DND-41 (cell line): ENCODE measurements around the gene WNK3.

Experiments
- ATAC-seq: fragments of 200-7000 bp; cut with Tn5 transposase; 3 replicates; pipeline ENCODE4 v1.9.1; 2021; ENCODE audit warnings: low read depth; ENCODE audit not compliant: insufficient read depth
- DNase-seq: peaks from one replicate; pipeline ENCODE4 v3.0.0-alpha.2; 2020
- H2AFZ ChIP-seq: 2 replicates; pipeline ENCODE4 v1.6.0; 2012; ENCODE audit warnings: low read depth, low read length
- H3K27ac ChIP-seq: 2 replicates; pipeline ENCODE4 v1.5.1; 2012; ENCODE audit warnings: low read length, inconsistent platforms
- H3K27me3 ChIP-seq: fragments of 200-600 bp; sonication (generic); 2 replicates; pipeline ENCODE4 v1.6.0; 2012; ENCODE audit warnings: low read length, mild to moderate bottlenecking, inconsistent platforms; ENCODE audit not compliant: insufficient read depth, poor library complexity
- H3K36me3 ChIP-seq: 2 replicates; pipeline ENCODE4 v1.5.1; 2012; ENCODE audit warnings: low read length, inconsistent platforms; ENCODE audit not compliant: insufficient read depth
- H3K4me1 ChIP-seq: 2 replicates; pipeline ENCODE4 v1.5.1; 2012; ENCODE audit warnings: mild to moderate bottlenecking, low read length; ENCODE audit not compliant: insufficient read depth
- H3K4me2 ChIP-seq: 2 replicates; pipeline ENCODE4 v1.6.0; 2012; ENCODE audit warnings: mild to moderate bottlenecking, moderate library complexity, low read length, inconsistent platforms; ENCODE audit not compliant: insufficient read depth
- H3K4me3 ChIP-seq, 2 experiments: fragments of 200-600 bp in 1 of 2; shearing (Covaris generic) in 1 of 2; 2 replicates each; pipeline ENCODE4 v1.5.1; 2012 to 2016; ENCODE audit warnings: inconsistent platforms in 2 of 2, low read length in 2 of 2, mild to moderate bottlenecking in 2 of 2, low read depth in 1 of 2, moderate library complexity in 1 of 2
- H3K79me2 ChIP-seq: 2 replicates; pipeline ENCODE4 v1.6.0; 2012; ENCODE audit warnings: low read length, inconsistent platforms; ENCODE audit not compliant: insufficient read depth
- H3K9ac ChIP-seq: 2 replicates; pipeline ENCODE4 v1.6.0; 2012; ENCODE audit warnings: low read depth, mild to moderate bottlenecking, inconsistent platforms, low read length, moderate library complexity
- H3K9me3 ChIP-seq: 2 replicates; pipeline ENCODE4 v1.5.1; 2012; ENCODE audit warnings: low read length, moderate library complexity, mild to moderate bottlenecking, inconsistent platforms; ENCODE audit not compliant: insufficient read depth, severe bottlenecking
- H4K20me1 ChIP-seq: 2 replicates; pipeline ENCODE4 v1.6.0; 2012; ENCODE audit warnings: low read length; ENCODE audit not compliant: insufficient read depth
- CTCF ChIP-seq: IDR thresholded peaks from 2 replicates; pipeline ENCODE4 v1.5.1; 2012; ENCODE audit warnings: borderline replicate concordance, low read length, moderate library complexity, mild to moderate bottlenecking; ENCODE audit not compliant: poor library complexity, severe bottlenecking; ENCODE audit errors: extremely low read depth
- EZH2 ChIP-seq: IDR thresholded peaks from 3 replicates; pipeline ENCODE4 v1.6.1; 2012; ENCODE audit warnings: borderline replicate concordance, low read depth, mild to moderate bottlenecking, moderate library complexity, low read length, inconsistent platforms; ENCODE audit not compliant: severe bottlenecking

The WNK3 gene

GRCh38 chrX:54172455-54172854, 185.4 kb downstream of the WNK3 start:
- TF ChIP-seq CTCF = no peak
- no peak for TF ChIP-seq EZH2

GRCh38 chrX:54171527-54172250, 186.2 kb downstream of the WNK3 start:
- H3K36me3 ChIP-seq = peaks cover 24% of the 10 kb centered on the region
- no peak overlapping the region for H3K9ac ChIP-seq
- H3K4me3 ChIP-seq = no peak overlapping the region
- no peak overlapping the region for H2AFZ ChIP-seq
- no peak overlapping the region for H3K27ac ChIP-seq
- no peak for TF ChIP-seq CTCF
- TF ChIP-seq EZH2 = no peak
- no peaks in the 10 kb centered on the region for H3K4me1 ChIP-seq
- H3K4me2 ChIP-seq = no peak overlapping the region
- peaks cover 31% of the 10 kb centered on the region; the same call in 1 of the 2 replicates for H3K79me2 ChIP-seq
- no peaks in the 10 kb centered on the region for H3K27me3 ChIP-seq
- no peaks in the 10 kb centered on the region for H3K9me3 ChIP-seq
- H4K20me1 ChIP-seq = peaks cover 30% of the 10 kb centered on the region
- DNase-seq (no peak), ATAC-seq (no peak)

More at GRCh38 chrX:54172455-54172854, 185.4 kb downstream of the WNK3 start:
- H3K4me3 ChIP-seq = no peak overlapping the region
- H3K27ac ChIP-seq = no peak overlapping the region
- DNase-seq (no peak), ATAC-seq (no peak)
- H3K4me1 ChIP-seq = no peaks in the 10 kb centered on the region
- peaks cover 32% of the 10 kb centered on the region for H3K36me3 ChIP-seq
- H3K9ac ChIP-seq = no peak overlapping the region
- H3K27me3 ChIP-seq = no peaks in the 10 kb centered on the region
- peaks cover 36% of the 10 kb centered on the region for H4K20me1 ChIP-seq
- no peaks in the 10 kb centered on the region for H3K9me3 ChIP-seq
- H2AFZ ChIP-seq = no peak overlapping the region
- H3K79me2 ChIP-seq = peaks cover 39% of the 10 kb centered on the region
- H3K4me2 ChIP-seq = no peak overlapping the region

- DNase-seq (no peak), ATAC-seq (no peak)
- Histone ChIP-seq H3K4me1 (no peaks in the 10 kb centered on the region), H3K36me3 (peaks cover 21% of the 10 kb centered on the region), H3K9me3 (no peaks in the 10 kb centered on the region), H3K4me3 (no peak overlapping the region), H4K20me1 (peaks cover 28% of the 10 kb centered on the region), H3K27me3 (no peaks in the 10 kb centered on the region), H3K27ac (no peak overlapping the region), H2AFZ (no peak overlapping the region), H3K4me2 (no peak overlapping the region), H3K9ac (no peak overlapping the region), H3K79me2 (peaks cover 25% of the 10 kb centered on the region; the same call in 1 of the 2 replicates)
- TF ChIP-seq CTCF (no peak), EZH2 (no peak)
Measured at GRCh38 chrX:54171091-54171490, 186.8 kb downstream of the WNK3 start.
